GM21717 (cell line): ENCODE data around the gene SPO11.

Experiments
- ATAC-seq: cut with Tn5 transposase; IDR thresholded peaks from one replicate; pipeline ENCODE4 v1.9.1; 2021; ENCODE audit warnings: mild to moderate bottlenecking, moderate library complexity; ENCODE audit not compliant: unreplicated experiment

SPO11 gene

DNA sequence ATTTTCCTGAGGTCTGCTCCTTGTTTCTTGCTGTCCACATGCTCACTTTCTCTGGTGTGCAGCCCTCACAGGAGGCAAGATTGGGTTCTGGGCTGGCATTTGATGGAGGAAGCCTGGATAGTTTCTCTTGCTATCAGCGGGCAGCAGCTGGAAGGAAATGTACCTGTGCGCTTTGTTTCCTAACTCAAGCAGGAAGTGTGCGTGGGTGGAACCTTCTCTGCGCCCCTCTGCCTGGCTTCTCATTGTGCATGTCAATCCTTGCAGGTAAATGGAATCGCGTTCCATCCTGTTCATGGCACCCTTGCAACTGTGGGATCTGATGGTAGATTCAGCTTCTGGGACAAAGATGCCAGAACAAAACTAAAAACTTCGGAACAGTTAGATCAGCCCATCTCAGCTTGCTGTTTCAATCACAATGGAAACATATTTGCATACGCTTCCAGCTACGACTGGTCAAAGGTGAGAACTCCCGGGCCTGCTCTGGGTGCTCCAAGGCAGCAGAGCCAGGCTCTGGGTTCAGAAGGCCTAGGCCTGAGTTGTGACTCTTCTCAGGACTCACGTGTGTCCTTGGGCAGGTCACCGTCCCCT is 44.8 kb downstream of the SPO11 start:
- ATAC-seq = no peak

- ATAC-seq = no peak
Observed at GRCh38 chr20:57374931-57375651, 45.5 kb downstream of the SPO11 start.

GRCh38 chr20:57375652-57376230 is 46.1 kb downstream of the SPO11 start:
- ATAC-seq = no peak

DNA sequence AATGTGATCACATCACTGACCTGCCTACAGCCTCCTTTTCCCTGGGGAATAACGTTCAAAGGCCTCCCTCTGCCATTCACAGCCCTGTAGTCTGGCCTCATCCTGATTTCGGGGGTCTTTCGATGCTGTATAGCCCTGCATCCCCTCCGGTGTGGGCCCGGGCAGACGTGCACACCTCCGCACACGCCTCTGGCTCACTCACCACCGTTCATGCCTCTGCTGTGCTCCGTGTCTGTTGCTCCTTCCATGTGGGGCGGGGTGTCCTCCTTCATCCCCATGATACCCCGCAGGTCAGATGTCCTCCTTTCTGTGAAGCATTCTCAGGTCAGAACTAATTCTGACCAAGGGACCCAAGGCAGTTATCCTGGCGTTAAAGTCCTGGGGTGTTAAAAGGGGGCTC is 47.7 kb downstream of the SPO11 start:
- ATAC-seq = no peak

DNA sequence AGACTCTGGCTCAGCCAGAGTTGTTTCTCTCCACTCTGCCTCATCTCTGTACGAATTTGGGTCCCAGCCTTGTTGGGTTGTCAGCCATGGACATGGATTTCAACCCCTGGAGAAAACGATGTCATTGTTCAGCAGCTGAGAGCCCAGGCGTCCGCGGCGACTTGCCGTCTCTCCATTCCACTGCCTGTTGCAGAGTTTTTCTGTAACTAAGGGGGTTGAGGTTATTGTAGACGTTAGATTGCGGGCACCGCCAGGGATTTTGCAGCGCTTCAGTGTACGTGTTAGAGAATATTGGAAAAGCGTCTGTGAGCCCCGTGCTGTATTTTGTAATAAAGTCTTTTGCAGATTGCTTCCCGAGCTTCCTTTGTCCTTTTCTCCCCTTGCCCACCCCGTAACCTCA is 48.5 kb downstream of the SPO11 start:
- ATAC-seq = no peak

GRCh38 chr20:57378646-57379262 is 49.2 kb downstream of the SPO11 start:
- no peak for ATAC-seq

DNA sequence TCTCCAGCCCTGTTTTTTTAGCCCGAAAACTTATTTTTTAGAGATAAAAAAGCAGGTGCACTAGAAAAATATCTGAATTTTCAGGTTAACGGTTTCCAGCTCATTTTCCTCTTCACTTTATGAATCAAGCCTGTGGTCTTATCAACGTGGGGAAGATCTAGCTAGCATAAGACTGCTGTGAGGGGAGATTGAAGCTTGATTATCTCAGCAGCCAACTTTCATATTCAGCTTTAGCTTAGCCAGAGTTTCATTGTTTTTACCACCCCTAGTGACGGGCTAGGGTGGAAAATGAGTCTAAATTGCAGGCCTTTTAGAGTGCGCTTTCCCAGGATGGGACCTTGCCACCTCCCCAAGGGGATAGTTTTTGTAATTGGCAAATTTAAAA is 49.7 kb downstream of the SPO11 start:
- ATAC-seq = no peak

- ATAC-seq = no peak
Observed at GRCh38 chr20:57380081-57380750, 50.6 kb downstream of the SPO11 start.

DNA sequence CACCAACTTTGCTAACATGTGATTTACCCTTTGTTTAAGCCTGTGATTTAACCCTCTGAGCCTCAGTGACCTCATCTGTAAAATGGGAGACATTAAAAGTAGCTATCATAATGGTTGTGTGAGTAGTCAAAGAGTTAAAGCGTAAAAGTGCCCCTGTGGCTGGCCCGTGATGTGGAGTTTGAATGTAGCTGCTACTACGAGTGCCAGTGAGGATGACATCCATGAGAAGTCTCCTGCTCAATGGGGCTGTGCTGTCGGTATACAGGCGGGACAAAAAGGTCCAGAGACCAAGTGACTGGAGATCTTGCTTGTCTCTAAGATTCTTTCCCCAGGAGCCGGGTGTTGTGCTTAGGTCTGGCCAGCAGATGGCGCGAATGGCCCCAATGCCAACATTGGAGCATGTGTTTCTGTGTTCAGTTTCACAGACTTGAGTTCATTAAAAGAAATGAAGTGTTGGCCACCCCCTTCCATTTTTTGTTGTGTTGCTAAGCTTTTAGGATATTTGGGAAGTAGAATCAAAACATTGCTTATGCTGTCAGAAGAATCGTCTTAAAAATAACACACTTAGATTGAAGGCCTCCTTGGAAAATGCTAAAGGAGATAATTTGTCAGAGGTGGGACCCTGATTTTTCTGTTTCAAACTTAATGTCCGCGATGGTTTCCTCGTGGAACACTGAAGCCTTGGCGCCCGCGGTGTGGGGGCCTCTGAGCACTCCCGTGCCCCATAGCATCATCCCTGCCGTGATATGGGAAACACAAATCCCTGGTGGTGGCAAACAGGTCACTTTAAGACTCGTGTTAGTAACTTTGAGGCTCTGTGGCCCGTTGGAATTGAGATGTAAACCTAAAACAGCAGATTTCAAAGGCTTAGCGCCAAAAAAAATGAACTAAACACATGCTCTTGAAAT is 52.2 kb downstream of the SPO11 start:
- no peak for ATAC-seq

GRCh38 chr20:57382516-57382915 is 52.9 kb downstream of the SPO11 start:
- no peak for ATAC-seq

GRCh38 chr20:57383447-57384347 is 54.1 kb downstream of the SPO11 start:
- no peak for ATAC-seq

DNA sequence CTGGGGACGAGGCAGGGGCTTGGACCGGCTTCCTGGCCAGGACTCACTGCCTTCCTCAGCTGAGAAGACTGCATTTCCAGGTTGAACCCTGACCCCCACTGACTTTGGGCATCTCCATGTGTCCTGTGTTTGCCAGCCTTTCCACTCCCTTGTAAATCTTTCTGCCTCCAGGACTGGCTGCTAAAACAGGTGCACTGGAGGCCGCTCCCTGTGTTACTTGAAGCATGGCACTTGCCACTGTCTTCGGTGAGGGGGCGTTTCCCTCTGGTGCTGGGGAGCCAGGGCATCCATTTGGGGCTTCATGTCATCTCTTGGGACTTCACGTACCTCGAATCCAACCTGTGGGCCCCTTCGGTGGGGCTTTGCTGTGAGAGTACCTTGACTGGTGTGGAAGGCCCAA is 54.9 kb downstream of the SPO11 start:
- no peak for ATAC-seq

GRCh38 chr20:57384953-57385761 is 55.6 kb downstream of the SPO11 start:
- ATAC-seq = no peak

DNA sequence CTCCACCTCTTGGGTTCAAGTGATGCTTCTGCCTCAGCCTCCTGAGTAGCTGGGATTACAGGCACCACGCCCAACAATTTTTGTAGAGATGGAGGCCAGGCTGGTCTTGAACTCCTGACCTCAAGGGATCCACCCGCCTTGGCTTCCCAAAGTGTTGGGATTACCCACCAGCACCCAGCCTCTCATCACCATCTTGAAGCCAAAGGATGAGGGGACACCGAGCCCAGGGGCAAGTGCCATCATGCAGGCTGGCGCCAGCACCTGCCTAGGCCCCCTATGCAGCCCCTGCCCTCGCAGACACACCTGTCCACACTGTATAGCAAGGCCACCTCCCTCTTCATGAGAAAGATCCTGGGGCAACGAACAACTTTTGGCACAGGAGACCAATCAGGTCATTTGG is 56.3 kb downstream of the SPO11 start:
- no peak for ATAC-seq

DNA sequence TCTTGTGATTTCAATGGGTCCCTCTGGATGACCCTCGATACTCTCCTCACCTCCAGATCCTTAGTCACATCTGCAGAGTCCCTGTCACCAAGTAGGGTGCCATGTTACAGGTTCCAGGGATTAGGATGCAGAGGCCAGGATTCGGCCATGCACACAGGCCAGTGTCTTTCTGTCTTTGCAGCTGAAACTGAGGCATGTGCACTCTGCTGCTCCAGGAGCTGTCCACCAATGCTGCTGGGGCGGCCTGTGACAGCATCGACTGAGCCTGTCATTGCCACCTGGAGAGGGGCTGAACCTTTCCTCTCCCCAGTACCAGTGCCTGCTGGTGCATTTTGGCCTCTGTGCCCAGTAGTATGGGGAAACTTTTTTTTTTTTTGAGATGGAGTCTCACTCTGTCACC is 57.2 kb downstream of the SPO11 start:
- ATAC-seq = no peak

- ATAC-seq = no peak
Observed at GRCh38 chr20:57387463-57387862, 57.9 kb downstream of the SPO11 start.

- ATAC-seq = no peak
Observed at GRCh38 chr20:57387945-57388371, 58.4 kb downstream of the SPO11 start.

DNA sequence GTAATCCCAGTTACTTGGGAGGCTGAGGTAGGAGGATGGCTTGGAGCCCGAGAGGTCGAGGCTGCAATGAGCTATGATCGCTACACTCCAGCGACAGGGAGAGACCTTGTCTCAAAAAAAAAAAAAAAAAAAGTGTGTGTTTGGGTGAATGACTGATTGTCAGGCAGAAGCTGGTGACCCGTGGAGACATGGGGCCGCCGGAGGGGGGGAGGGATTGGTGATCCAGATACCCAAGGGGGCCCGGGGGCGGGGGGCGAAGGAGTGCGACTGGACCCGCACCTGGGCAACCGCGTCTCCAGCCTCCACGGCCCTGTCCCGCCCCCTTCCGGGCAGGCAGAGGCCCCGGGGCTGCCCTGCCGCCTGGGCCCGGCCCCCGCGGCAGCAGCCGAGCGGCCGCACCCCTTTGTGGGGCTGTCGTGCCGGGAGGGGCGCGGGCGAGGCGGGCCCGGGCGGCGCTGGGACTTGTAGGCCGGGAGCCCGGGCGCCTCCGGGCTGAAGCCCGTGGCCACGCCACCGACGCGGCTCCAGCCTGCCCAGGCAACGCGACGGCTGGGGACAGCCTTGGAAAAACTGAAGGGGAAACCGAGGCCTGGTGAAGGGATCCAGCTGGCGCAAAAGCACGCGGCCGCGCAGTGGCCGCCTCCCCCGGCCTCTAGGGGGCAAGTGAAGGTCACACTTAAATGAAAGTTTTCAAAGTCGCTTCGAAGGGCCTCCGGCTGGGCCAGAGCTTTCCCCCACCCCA is 59.5 kb downstream of the SPO11 start:
- no peak for ATAC-seq
